Measurements from ENCODE around the gene RPS21.

GRCh38 chr20:62353289-62354030, 33.4 kb upstream of the RPS21 start:
- no peak for TF ChIP-seq CTCF (IDR thresholded peaks at IDR 0.05; ENCODE audit: poor library complexity, severe bottlenecking)
- TF ChIP-seq RAD21 (conservative IDR thresholded peaks at IDR 0.05) = no peak
- TF ChIP-seq EP300 (conservative IDR thresholded peaks at IDR 0.05; ENCODE audit: poor library complexity, severe bottlenecking) = no peak
- TF ChIP-seq POLR2AphosphoS5 (IDR thresholded peaks at IDR 0.05) = no peak
- no peak for TF ChIP-seq REST (IDR thresholded peaks at IDR 0.05; ENCODE audit: borderline replicate concordance)
- no peak for TF ChIP-seq EZH2 (IDR thresholded peaks at IDR 0.05; ENCODE audit: borderline replicate concordance, insufficient read depth, low read length, poor library complexity, severe bottlenecking)

Measured in neural cell (in vitro differentiated cells).